GM12891 (cell line): ENCODE measurements around the gene CDH23.

Experiments
- POLR2A ChIP-seq: IDR thresholded peaks from 2 replicates; pipeline ENCODE4 v1.6.1; 2011; ENCODE audit warnings: low read depth, low read length, control low read depth
- POLR2AphosphoS5 ChIP-seq: IDR thresholded peaks from 2 replicates; pipeline ENCODE4 v1.6.1; 2011; ENCODE audit warnings: low read depth, low read length, control low read depth
- SPI1 ChIP-seq: IDR thresholded peaks from 2 replicates; pipeline ENCODE4 v1.6.1; 2011; ENCODE audit warnings: low read depth, low read length, control low read depth
- TAF1 ChIP-seq: IDR thresholded peaks from 2 replicates; pipeline ENCODE4 v1.6.1; 2011; ENCODE audit warnings: low read depth, low read length, control low read depth

GRCh38 chr10:71646592-71647292, 250.0 kb downstream of the CDH23 start:
- TF ChIP-seq POLR2AphosphoS5, result no peak
- TF ChIP-seq TAF1, result no peak
- no peak for TF ChIP-seq POLR2A
- no peak for TF ChIP-seq SPI1
